HCT116 (cell line): ENCODE measurements around the gene RRAS2. TPM values are rescaled to one million over a fixed set of nuclear protein-coding genes. Genes with fewer than 3 reads are reported as not detected.
A peak's percentile ranks its signal among the peaks of the same experiment; 100 is the strongest.

Experiments used
- ATAC-seq: fragments of 200-7000 bp; cut with Tn5 transposase; 2 replicates; pipeline ENCODE4 v1.9.1; 2020; ENCODE audit warnings: mild to moderate bottlenecking, moderate library complexity
- Bru-seq: library from RNA; stranded (reverse); fragments of 400-500 nt; gene quantifications from one replicate; lab custom pipeline; 2021; lab: Mats Ljungman, UMichigan
- BruChase-seq, 2 experiments: library from RNA; stranded (reverse); fragments of 400-500 nt; gene quantifications; one replicate each; lab custom pipeline; 2021; lab: Mats Ljungman, UMichigan
- BruUV-seq: library from RNA; stranded (reverse); fragments of 400-500 nt; replicated peaks from 2 replicates; lab custom pipeline; 2021; lab: Mats Ljungman, UMichigan
- CTCF ChIA-PET: fragments of 300-600 bp; sonication (Branson Sonifier 250); formaldehyde crosslinking; loops from one replicate; lab custom pipeline; 2021; ENCODE audit warnings: antibody characterized with exemption; lab: Charles Lee
- POLR2A ChIA-PET: fragments of 300-600, 350-600 bp; sonication (Branson Sonifier 250); formaldehyde crosslinking; loops from one replicate; lab custom pipeline; 2021; ENCODE audit warnings: antibody characterized with exemption; lab: Charles Lee
- RAD21 ChIA-PET, 2 experiments: fragments of 300-600 bp; sonication (Branson Sonifier 250); formaldehyde crosslinking; loops; one replicate each; lab custom pipeline; 2023; ENCODE audit warnings: low total read pairs in 2 of 2; ENCODE audit not compliant: uncharacterized antibody in 2 of 2, unreplicated experiment in 2 of 2, low non-redundant PET in 1 of 2; lab: Charles Lee
- DNase-seq: peaks from one replicate; pipeline ENCODE4 v3.0.0-alpha.2; 2010; ENCODE audit warnings: low read depth, low spot score
- H2AFZ ChIP-seq: fragments of 200-600 bp; shearing (Covaris generic), sonication (generic); 2 replicates; pipeline ENCODE4 v1.6.1; 2017; ENCODE audit warnings: low read depth, mixed run types, mixed read lengths, antibody characterized with exemption, low read length; ENCODE audit not compliant: poor library complexity, severe bottlenecking
- H3K27ac ChIP-seq: 2 replicates; pipeline ENCODE4 v1.5.1; 2012; ENCODE audit warnings: low read depth, low read length
- H3K27me3 ChIP-seq: fragments of 200-600 bp; sonication (generic); 2 replicates; pipeline ENCODE4 v1.6.1; 2016; ENCODE audit warnings: mixed run types, low read length, mixed read lengths; ENCODE audit not compliant: insufficient read depth
- H3K36me3 ChIP-seq, 2 experiments: fragments of 200-500 bp in 1 of 2; fragments of 200-600 bp in 1 of 2; sonication (Bioruptor generic) in 1 of 2; sonication (generic) in 1 of 2; 2 replicates each; pipeline versions ENCODE4 v1.5.1 to v1.6.1; 2014 to 2016; ENCODE audit warnings: low read length in 2 of 2, inconsistent platforms in 1 of 2, mixed read lengths in 1 of 2, mixed run types in 1 of 2; ENCODE audit not compliant: insufficient read depth in 2 of 2, control insufficient read depth in 1 of 2
- H3K4me1 ChIP-seq, 2 experiments: fragments of 200-600 bp in 1 of 2; sonication (generic) in 1 of 2; 2 replicates each; pipeline versions ENCODE4 v1.5.1 to v1.6.1; 2012 to 2017; ENCODE audit warnings: low read length in 2 of 2, inconsistent platforms in 1 of 2, mild to moderate bottlenecking in 1 of 2, mixed read lengths in 1 of 2, mixed run types in 1 of 2, moderate library complexity in 1 of 2; ENCODE audit not compliant: insufficient read depth in 2 of 2, control insufficient read depth in 1 of 2
- H3K4me2 ChIP-seq: fragments of 200-600 bp; sonication (generic); 2 replicates; pipeline ENCODE4 v1.6.1; 2017; ENCODE audit warnings: mixed run types, low read length, mixed read lengths
- H3K4me3 ChIP-seq, 2 experiments: fragments of 200-600 bp in 1 of 2; sonication (generic) in 1 of 2; replicated peaks in 1 of 2; 2 replicates each; pipeline ENCODE4 v1.5.1; 2011 to 2016; ENCODE audit warnings: low read length in 2 of 2, control low read depth in 1 of 2, low read depth in 1 of 2, mild to moderate bottlenecking in 1 of 2, mixed read lengths in 1 of 2, mixed run types in 1 of 2
- H3K79me2 ChIP-seq: fragments of 200-600 bp; sonication (generic); 2 replicates; pipeline ENCODE4 v1.6.1; 2017; ENCODE audit warnings: mild to moderate bottlenecking, mixed run types, low read length, moderate library complexity, mixed read lengths; ENCODE audit not compliant: insufficient read depth
- H3K9ac ChIP-seq: fragments of 200-600 bp; sonication (generic); 2 replicates; pipeline ENCODE4 v1.6.1; 2016; ENCODE audit warnings: low read length, mixed read lengths
- H3K9me2 ChIP-seq: fragments of 200-600 bp; sonication (generic), shearing (Covaris generic); 2 replicates; pipeline ENCODE4 v1.6.1; 2017; ENCODE audit warnings: mixed run types, mild to moderate bottlenecking, moderate library complexity; ENCODE audit not compliant: insufficient read depth
- H3K9me3 ChIP-seq, 2 experiments: fragments of 200-500 bp in 1 of 2; fragments of 200-600 bp in 1 of 2; sonication (Bioruptor generic) in 1 of 2; sonication (generic) in 1 of 2; 2 replicates each; pipeline ENCODE4 v1.6.1; 2014 to 2017; ENCODE audit warnings: low read length in 2 of 2, mixed read lengths in 2 of 2, inconsistent platforms in 1 of 2, low read depth in 1 of 2, mild to moderate bottlenecking in 1 of 2, mixed run types in 1 of 2, moderate library complexity in 1 of 2; ENCODE audit not compliant: control insufficient read depth in 1 of 2, insufficient read depth in 1 of 2
- H4K20me1 ChIP-seq: fragments of 200-600 bp; sonication (generic), shearing (Covaris generic); 2 replicates; pipeline ENCODE4 v1.6.1; 2017; ENCODE audit warnings: mixed run types, mild to moderate bottlenecking, moderate library complexity; ENCODE audit not compliant: insufficient read depth
- CEBPB ChIP-seq: IDR thresholded peaks from 2 replicates; pipeline ENCODE4 v1.6.1; 2012; ENCODE audit warnings: low read depth
- POLR2A ChIP-seq: IDR thresholded peaks from 2 replicates; pipeline ENCODE4 v1.7.0; 2011; ENCODE audit warnings: borderline replicate concordance; ENCODE audit not compliant: insufficient read depth, insufficient read length; ENCODE audit errors: extremely low read depth
- POLR2AphosphoS5 ChIP-seq: IDR thresholded peaks from 2 replicates; pipeline ENCODE4 v1.6.1; 2011; ENCODE audit warnings: mild to moderate bottlenecking, low read depth, low read length, moderate library complexity
- RAD21 ChIP-seq: IDR thresholded peaks from 2 replicates; pipeline ENCODE4 v1.6.1; 2012; ENCODE audit warnings: low read depth, mild to moderate bottlenecking
- TCF7L2 ChIP-seq: IDR thresholded peaks from 2 replicates; pipeline ENCODE4 v1.7.0; 2011; ENCODE audit warnings: borderline replicate concordance, inconsistent platforms; ENCODE audit not compliant: insufficient read depth, insufficient read length; ENCODE audit errors: extremely low read depth
- YY1 ChIP-seq: IDR thresholded peaks from 2 replicates; pipeline ENCODE4 v1.6.1; 2011; ENCODE audit warnings: low read length, low read depth, moderate library complexity, mild to moderate bottlenecking; ENCODE audit not compliant: insufficient replicate concordance; ENCODE audit errors: extremely low read depth
- ZFX ChIP-seq: fragments of 450-650 bp; IDR thresholded peaks from 2 replicates; pipeline ENCODE4 v1.6.1; 2017
- intact Hi-C: fragments of 100-400 bp; cut with micrococcal nuclease; formaldehyde crosslinking; loops from 2 replicates; pipeline ENCODE4 v1.10.0; 2022
- long read RNA-seq: library from polyadenylated mRNA; unstranded; transcript quantifications from one replicate; pipeline ENCODE4 v2.0.0, GENCODE V29; 2021; ENCODE audit not compliant: unreplicated experiment
- polyA plus RNA-seq: library from polyadenylated mRNA; unstranded; fragments of >200 nt; gene quantifications from 2 replicates; pipeline ENCODE4 v1.2.1, GENCODE V29; 2012; ENCODE audit warnings: missing spikeins
- total RNA-seq: library from RNA; stranded (reverse); gene quantifications from one replicate; pipeline ENCODE4 v1.2.1, GENCODE V29; 2021; ENCODE audit not compliant: unreplicated experiment
- TF ChIP-seq, protein P1 (sequence below): IDR thresholded peaks from 2 replicates; pipeline ENCODE4 v1.6.1; 2011; ENCODE audit warnings: mild to moderate bottlenecking, low read length, moderate library complexity; ENCODE audit not compliant: insufficient replicate concordance; ENCODE audit errors: extremely low read depth
- TF ChIP-seq, protein P2 (sequence below): IDR thresholded peaks from 2 replicates; pipeline ENCODE4 v1.6.1; 2012

The RRAS2 gene
- total RNA-seq, result 54.5 TPM
- 21.5 and 32.1 TPM in 2 replicates for polyA plus RNA-seq
- Bru-seq, nascent RNA, result percentile 91 among the genes with signal in this experiment
- percentile 84 among the genes with signal in this experiment for BruChase-seq, experiment 1, labeled RNA remaining after a 6-hour chase
- BruChase-seq, experiment 2, labeled RNA remaining after a 2-hour chase, result percentile 84 among the genes with signal in this experiment
- long read RNA-seq, transcript RRAS2-201 (6 exons, 1,516 nt), result major isoform, 73 of 79 reads
- long read RNA-seq, partial matches to known transcripts, result 0 of 79 reads
- long read RNA-seq, other reads (novel, unspliced or antisense), result 4 of 79 reads

DNA sequence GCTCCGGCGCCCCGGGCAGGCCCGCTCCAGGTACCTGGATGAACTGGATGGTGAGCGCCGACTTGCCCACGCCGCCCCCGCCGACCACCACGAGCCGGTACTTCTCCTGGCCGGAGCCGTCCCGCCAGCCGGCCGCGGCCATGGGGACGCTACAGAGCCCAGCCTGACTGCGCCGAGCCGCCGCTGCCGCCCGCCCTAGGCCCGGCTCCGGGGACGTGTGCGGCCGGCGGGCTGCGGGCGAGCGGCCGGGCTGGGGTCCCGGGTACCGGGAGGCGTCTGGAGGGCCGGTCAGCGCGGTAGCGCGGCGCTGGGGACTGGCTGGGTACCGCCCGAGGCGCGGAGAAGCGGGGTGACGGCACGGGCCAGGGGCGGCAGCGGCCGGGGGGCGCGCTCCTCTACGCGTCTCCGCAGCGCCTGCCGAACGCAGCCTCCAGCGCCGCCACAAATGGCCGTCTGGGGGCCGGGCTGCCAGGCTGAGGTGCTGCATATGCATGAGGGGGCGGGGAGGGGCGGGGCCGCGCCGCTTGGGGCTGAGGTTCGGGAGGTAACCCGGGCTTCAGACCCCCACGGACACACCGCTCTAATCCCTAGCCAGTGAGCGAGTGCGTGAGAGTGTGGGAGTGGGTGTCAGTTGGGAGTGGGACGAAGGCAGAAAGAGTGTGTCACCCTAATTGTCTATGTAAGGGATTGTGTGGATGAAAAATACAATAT lies at the start of gene RRAS2:
RRAS2 (minus strand) TSS at position 455 of the 711 bp plus-strand sequence; CDS start at position 142, 313 bp downstream.
- Histone ChIP-seq H3K9me2 (no peaks in the 10 kb centered on the region), H4K20me1 (peaks cover 4% of the 10 kb centered on the region; the same call in 1 of the 2 replicates)
- TF ChIP-seq, protein P1, sequence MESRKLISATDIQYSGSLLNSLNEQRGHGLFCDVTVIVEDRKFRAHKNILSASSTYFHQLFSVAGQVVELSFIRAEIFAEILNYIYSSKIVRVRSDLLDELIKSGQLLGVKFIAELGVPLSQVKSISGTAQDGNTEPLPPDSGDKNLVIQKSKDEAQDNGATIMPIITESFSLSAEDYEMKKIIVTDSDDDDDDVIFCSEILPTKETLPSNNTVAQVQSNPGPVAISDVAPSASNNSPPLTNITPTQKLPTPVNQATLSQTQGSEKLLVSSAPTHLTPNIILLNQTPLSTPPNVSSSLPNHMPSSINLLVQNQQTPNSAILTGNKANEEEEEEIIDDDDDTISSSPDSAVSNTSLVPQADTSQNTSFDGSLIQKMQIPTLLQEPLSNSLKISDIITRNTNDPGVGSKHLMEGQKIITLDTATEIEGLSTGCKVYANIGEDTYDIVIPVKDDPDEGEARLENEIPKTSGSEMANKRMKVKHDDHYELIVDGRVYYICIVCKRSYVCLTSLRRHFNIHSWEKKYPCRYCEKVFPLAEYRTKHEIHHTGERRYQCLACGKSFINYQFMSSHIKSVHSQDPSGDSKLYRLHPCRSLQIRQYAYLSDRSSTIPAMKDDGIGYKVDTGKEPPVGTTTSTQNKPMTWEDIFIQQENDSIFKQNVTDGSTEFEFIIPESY, result no peak
- TF ChIP-seq ZFX, result peak; percentile 92
- TF ChIP-seq RAD21, result no peak
- TF ChIP-seq POLR2AphosphoS5, result peak; percentile 98
- peak; percentile 89 for TF ChIP-seq YY1
- TF ChIP-seq POLR2A, result peak; percentile 81
- no peak for TF ChIP-seq CEBPB
- TF ChIP-seq, protein P2, sequence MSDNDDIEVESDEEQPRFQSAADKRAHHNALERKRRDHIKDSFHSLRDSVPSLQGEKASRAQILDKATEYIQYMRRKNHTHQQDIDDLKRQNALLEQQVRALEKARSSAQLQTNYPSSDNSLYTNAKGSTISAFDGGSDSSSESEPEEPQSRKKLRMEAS, result no peak
- TF ChIP-seq TCF7L2, result no peak
- TF ChIP-seq, all 23 proteins: peak for 4
- intact Hi-C loops, result no loop called here
- ChIA-PET CTCF (no interaction called here), POLR2A (no interaction called here), RAD21 (interaction anchor here in 1 of 2 experiments (0.6 kb wide), 1 partner anchor 97 kb away, joined by 5 read pairs; no protein-coding TSS in a partner anchor)
- Histone ChIP-seq H3K4me3 (peak within 1 kb of the TSS; percentile 80 to 95), H3K4me2 (peak within 1 kb of the TSS; percentile 95), H3K79me2 (peaks cover 45% of the 10 kb centered on the region), H3K27ac (peak within 1 kb of the TSS; percentile 87), H3K36me3 (no peaks in the 10 kb centered on the region), H2AFZ (no peak within 1 kb of the TSS), H3K27me3 (no peaks in the 10 kb centered on the region), H3K9me3 (no peaks in the 10 kb centered on the region), H3K4me1 (peaks cover 7 to 19% of the 10 kb centered on the region in 2 experiments; a peak in 3 of 4 replicates), H3K9ac (peak within 1 kb of the TSS; percentile 94)
- no TSS peak for BruUV-seq
- DNase-seq (peak; percentile 33), ATAC-seq (peak; percentile 88)
